Astrocyte (in vitro differentiated cells and primary cell): ENCODE data around the gene LRGUK.

Experiments
- EZH2 ChIP-seq: IDR thresholded peaks from 2 replicates; pipeline ENCODE4 v1.6.1; 2012; ENCODE audit warnings: mild to moderate bottlenecking, low read length, inconsistent platforms; ENCODE audit not compliant: insufficient read depth
- TF ChIP-seq, protein P1 (sequence below): IDR thresholded peaks from 2 replicates; pipeline ENCODE4 v1.5.1; 2011; ENCODE audit warnings: low read depth, mild to moderate bottlenecking, inconsistent platforms, low read length, moderate library complexity; ENCODE audit not compliant: insufficient read depth

GRCh38 chr7:134085311-134085710, 41.8 kb upstream of the LRGUK start:
- TF ChIP-seq, protein P1, sequence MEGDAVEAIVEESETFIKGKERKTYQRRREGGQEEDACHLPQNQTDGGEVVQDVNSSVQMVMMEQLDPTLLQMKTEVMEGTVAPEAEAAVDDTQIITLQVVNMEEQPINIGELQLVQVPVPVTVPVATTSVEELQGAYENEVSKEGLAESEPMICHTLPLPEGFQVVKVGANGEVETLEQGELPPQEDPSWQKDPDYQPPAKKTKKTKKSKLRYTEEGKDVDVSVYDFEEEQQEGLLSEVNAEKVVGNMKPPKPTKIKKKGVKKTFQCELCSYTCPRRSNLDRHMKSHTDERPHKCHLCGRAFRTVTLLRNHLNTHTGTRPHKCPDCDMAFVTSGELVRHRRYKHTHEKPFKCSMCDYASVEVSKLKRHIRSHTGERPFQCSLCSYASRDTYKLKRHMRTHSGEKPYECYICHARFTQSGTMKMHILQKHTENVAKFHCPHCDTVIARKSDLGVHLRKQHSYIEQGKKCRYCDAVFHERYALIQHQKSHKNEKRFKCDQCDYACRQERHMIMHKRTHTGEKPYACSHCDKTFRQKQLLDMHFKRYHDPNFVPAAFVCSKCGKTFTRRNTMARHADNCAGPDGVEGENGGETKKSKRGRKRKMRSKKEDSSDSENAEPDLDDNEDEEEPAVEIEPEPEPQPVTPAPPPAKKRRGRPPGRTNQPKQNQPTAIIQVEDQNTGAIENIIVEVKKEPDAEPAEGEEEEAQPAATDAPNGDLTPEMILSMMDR = no peak
- TF ChIP-seq EZH2 = no peak
